HepG2 (cell line): ENCODE measurements around the gene C2orf80. TPM values are rescaled to one million over a fixed set of nuclear protein-coding genes. Genes with fewer than 3 reads are reported as not detected.

Source experiments
- KAT7 ChIP-seq: IDR thresholded peaks from 2 replicates; pipeline ENCODE4 v1.6.1; 2018; ENCODE audit warnings: borderline replicate concordance, missing compliant biosample characterization
- RARA ChIP-seq: IDR thresholded peaks from 2 replicates; pipeline ENCODE4 v1.6.1; 2016; ENCODE audit warnings: missing genetic modification reagents, missing compliant biosample characterization
- RBAK ChIP-seq: sonication (generic); formaldehyde crosslinking; IDR thresholded peaks from 2 replicates; pipeline ENCODE4 v1.5.1; 2020; ENCODE audit warnings: mild to moderate bottlenecking, missing genetic modification reagents
- SIX1 ChIP-seq: sonication (generic); formaldehyde crosslinking; IDR thresholded peaks from 2 replicates; pipeline ENCODE4 v1.4.0; 2020; ENCODE audit warnings: missing genetic modification reagents, borderline replicate concordance
- SMARCE1 ChIP-seq: fragments of 450-650 bp; IDR thresholded peaks from 2 replicates; pipeline ENCODE4 v1.6.1; 2017; ENCODE audit warnings: borderline replicate concordance
- TCF7 ChIP-seq: sonication (generic); IDR thresholded peaks from 2 replicates; pipeline ENCODE4 v1.6.1; 2016; ENCODE audit warnings: antibody characterized with exemption, low read depth
- ZNF121 ChIP-seq: sonication (generic); formaldehyde crosslinking; IDR thresholded peaks from 2 replicates; pipeline ENCODE4 v1.5.0; 2020; ENCODE audit warnings: mild to moderate bottlenecking, missing genetic modification reagents
- ZNF326 ChIP-seq: sonication (generic); formaldehyde crosslinking; IDR thresholded peaks from 2 replicates; pipeline ENCODE4 v1.4.0; 2020; ENCODE audit warnings: missing genetic modification reagents, borderline replicate concordance
- ZNF446 ChIP-seq: sonication (generic); formaldehyde crosslinking; IDR thresholded peaks from 2 replicates; pipeline ENCODE4 v1.5.0; 2020; ENCODE audit warnings: mild to moderate bottlenecking, missing genetic modification reagents
- ZNF552 ChIP-seq: sonication (generic); formaldehyde crosslinking; IDR thresholded peaks from 2 replicates; pipeline ENCODE4 v1.9.0; 2022; ENCODE audit warnings: missing genetic modification reagents, mild to moderate bottlenecking, borderline replicate concordance
- ZNF737 ChIP-seq: sonication (generic); formaldehyde crosslinking; IDR thresholded peaks from 2 replicates; pipeline ENCODE4 v1.5.0; 2020; ENCODE audit warnings: missing genetic modification reagents, mild to moderate bottlenecking, borderline replicate concordance
- ZSCAN12 ChIP-seq: sonication (generic); formaldehyde crosslinking; IDR thresholded peaks from 2 replicates; pipeline ENCODE4 v1.9.0; 2021; ENCODE audit warnings: mild to moderate bottlenecking, missing genetic modification reagents
- ZZZ3 ChIP-seq: sonication (generic); formaldehyde crosslinking; IDR thresholded peaks from 2 replicates; pipeline ENCODE4 v1.4.0; 2020; ENCODE audit warnings: missing genetic modification reagents, mild to moderate bottlenecking, borderline replicate concordance
- polyA plus RNA-seq, 8 experiments: library from polyadenylated mRNA; depleted of rRNA in 3 of 8; stranded (reverse) in 7 of 8; unstranded in 1 of 8; fragments of >200 nt; fragmentation: Illumina TruSeq in 4 of 8; extraction: Trizol in 4 of 8; gene quantifications; 2 replicates each; pipeline versions ENCODE4 v1.2.1 to v1.2.3, GENCODE V29; 2011 to 2016; ENCODE audit warnings: low read depth in 4 of 8, missing spikeins in 1 of 8, mixed read lengths in 1 of 8; ENCODE audit not compliant: insufficient read depth in 1 of 8
- total RNA-seq, 5 experiments: library from RNA; depleted of rRNA; stranded (reverse); fragments of >200 nt; fragmentation: Illumina TruSeq; extraction: Trizol; gene quantifications; 2 replicates each; pipeline ENCODE4 v1.2.3, GENCODE V29; 2016; ENCODE audit warnings: low read depth in 1 of 5
- TF ChIP-seq, protein P1 (sequence below): sonication (generic); formaldehyde crosslinking; IDR thresholded peaks from 2 replicates; pipeline ENCODE4 v1.8.1; 2023; ENCODE audit warnings: mild to moderate bottlenecking, missing genetic modification reagents
- TF ChIP-seq, protein P2 (sequence below): sonication (generic); formaldehyde crosslinking; IDR thresholded peaks from 2 replicates; pipeline ENCODE4 v1.9.0; 2021; ENCODE audit warnings: missing genetic modification reagents, mild to moderate bottlenecking, borderline replicate concordance
- TF ChIP-seq, protein P3 (sequence below): sonication (generic); formaldehyde crosslinking; IDR thresholded peaks from 2 replicates; pipeline ENCODE4 v1.4.0; 2020; ENCODE audit warnings: mild to moderate bottlenecking, missing genetic modification reagents, borderline replicate concordance
- TF ChIP-seq, protein P4 (sequence below): sonication (generic); formaldehyde crosslinking; conservative IDR thresholded peaks from 2 replicates; pipeline ENCODE4 v1.4.0; 2020; ENCODE audit warnings: mild to moderate bottlenecking, missing genetic modification reagents, moderate library complexity

The C2orf80 gene
- total and polyA plus RNA-seq, 2 of the 13 experiments (the other 11 are each of a cell fraction or from before 2014, with no cell fraction given) = not detected

DNA sequence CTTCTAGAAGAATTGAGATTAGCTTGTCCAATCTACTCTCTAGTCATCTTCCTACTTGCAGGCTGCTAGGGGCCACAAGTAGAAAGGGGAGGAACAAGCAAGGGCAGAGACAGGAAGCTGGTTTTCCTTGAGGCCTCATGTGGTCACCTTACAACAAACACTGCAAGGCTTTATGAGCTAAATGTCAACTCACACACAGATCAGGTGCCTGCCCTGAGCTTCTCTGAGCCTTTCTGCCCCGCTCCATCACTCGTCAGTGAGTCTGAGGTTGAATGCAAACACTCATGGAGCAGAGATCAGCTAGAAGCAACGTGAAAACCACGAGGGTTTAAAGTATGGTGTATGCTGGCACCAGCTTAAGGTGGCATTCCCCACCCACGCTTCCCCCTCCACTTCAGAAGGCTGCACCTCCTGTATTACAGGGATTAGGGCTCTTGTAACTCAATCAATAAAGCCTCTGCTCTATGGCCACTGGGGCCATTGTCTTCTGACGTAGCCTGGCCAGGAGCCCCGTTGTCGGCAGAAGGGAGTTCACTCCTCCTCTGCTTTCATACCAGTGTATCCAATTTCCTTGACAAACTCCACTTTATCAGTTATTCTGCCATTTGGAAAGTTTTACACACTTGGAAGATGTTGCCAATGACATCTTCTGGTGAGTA, 54.8 kb downstream of the C2orf80 start (continued):
- peak; percentile 51; the same call in 1 of the 2 replicates for TF ChIP-seq ZNF121 (CRISPR knock-in tag)
- TF ChIP-seq, protein P1, sequence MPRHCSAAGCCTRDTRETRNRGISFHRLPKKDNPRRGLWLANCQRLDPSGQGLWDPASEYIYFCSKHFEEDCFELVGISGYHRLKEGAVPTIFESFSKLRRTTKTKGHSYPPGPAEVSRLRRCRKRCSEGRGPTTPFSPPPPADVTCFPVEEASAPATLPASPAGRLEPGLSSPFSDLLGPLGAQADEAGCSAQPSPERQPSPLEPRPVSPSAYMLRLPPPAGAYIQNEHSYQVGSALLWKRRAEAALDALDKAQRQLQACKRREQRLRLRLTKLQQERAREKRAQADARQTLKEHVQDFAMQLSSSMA (CRISPR knock-in tag) = no peak
- TF ChIP-seq, protein P2, sequence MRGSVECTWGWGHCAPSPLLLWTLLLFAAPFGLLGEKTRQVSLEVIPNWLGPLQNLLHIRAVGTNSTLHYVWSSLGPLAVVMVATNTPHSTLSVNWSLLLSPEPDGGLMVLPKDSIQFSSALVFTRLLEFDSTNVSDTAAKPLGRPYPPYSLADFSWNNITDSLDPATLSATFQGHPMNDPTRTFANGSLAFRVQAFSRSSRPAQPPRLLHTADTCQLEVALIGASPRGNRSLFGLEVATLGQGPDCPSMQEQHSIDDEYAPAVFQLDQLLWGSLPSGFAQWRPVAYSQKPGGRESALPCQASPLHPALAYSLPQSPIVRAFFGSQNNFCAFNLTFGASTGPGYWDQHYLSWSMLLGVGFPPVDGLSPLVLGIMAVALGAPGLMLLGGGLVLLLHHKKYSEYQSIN = no peak
- no peak for TF ChIP-seq ZNF446
- 0 out of 2 replicates have a peak, but pooled peaks have one; percentile 19 for TF ChIP-seq RBAK
- no peak for TF ChIP-seq KAT7 (CRISPR knock-in tag)
- TF ChIP-seq, protein P3, sequence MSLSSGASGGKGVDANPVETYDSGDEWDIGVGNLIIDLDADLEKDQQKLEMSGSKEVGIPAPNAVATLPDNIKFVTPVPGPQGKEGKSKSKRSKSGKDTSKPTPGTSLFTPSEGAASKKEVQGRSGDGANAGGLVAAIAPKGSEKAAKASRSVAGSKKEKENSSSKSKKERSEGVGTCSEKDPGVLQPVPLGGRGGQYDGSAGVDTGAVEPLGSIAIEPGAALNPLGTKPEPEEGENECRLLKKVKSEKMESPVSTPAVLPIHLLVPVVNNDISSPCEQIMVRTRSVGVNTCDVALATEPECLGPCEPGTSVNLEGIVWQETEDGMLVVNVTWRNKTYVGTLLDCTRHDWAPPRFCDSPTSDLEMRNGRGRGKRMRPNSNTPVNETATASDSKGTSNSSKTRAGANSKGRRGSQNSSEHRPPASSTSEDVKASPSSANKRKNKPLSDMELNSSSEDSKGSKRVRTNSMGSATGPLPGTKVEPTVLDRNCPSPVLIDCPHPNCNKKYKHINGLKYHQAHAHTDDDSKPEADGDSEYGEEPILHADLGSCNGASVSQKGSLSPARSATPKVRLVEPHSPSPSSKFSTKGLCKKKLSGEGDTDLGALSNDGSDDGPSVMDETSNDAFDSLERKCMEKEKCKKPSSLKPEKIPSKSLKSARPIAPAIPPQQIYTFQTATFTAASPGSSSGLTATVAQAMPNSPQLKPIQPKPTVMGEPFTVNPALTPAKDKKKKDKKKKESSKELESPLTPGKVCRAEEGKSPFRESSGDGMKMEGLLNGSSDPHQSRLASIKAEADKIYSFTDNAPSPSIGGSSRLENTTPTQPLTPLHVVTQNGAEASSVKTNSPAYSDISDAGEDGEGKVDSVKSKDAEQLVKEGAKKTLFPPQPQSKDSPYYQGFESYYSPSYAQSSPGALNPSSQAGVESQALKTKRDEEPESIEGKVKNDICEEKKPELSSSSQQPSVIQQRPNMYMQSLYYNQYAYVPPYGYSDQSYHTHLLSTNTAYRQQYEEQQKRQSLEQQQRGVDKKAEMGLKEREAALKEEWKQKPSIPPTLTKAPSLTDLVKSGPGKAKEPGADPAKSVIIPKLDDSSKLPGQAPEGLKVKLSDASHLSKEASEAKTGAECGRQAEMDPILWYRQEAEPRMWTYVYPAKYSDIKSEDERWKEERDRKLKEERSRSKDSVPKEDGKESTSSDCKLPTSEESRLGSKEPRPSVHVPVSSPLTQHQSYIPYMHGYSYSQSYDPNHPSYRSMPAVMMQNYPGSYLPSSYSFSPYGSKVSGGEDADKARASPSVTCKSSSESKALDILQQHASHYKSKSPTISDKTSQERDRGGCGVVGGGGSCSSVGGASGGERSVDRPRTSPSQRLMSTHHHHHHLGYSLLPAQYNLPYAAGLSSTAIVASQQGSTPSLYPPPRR (CRISPR knock-in tag) = no peak
- no peak for TF ChIP-seq SMARCE1
- TF ChIP-seq ZZZ3 (CRISPR knock-in tag) = no peak
- TF ChIP-seq SIX1 (CRISPR knock-in tag) = no peak
- peak; percentile 70; the same call in 1 of the 2 replicates for TF ChIP-seq ZNF552 (CRISPR knock-in tag)
- TF ChIP-seq, protein P4, sequence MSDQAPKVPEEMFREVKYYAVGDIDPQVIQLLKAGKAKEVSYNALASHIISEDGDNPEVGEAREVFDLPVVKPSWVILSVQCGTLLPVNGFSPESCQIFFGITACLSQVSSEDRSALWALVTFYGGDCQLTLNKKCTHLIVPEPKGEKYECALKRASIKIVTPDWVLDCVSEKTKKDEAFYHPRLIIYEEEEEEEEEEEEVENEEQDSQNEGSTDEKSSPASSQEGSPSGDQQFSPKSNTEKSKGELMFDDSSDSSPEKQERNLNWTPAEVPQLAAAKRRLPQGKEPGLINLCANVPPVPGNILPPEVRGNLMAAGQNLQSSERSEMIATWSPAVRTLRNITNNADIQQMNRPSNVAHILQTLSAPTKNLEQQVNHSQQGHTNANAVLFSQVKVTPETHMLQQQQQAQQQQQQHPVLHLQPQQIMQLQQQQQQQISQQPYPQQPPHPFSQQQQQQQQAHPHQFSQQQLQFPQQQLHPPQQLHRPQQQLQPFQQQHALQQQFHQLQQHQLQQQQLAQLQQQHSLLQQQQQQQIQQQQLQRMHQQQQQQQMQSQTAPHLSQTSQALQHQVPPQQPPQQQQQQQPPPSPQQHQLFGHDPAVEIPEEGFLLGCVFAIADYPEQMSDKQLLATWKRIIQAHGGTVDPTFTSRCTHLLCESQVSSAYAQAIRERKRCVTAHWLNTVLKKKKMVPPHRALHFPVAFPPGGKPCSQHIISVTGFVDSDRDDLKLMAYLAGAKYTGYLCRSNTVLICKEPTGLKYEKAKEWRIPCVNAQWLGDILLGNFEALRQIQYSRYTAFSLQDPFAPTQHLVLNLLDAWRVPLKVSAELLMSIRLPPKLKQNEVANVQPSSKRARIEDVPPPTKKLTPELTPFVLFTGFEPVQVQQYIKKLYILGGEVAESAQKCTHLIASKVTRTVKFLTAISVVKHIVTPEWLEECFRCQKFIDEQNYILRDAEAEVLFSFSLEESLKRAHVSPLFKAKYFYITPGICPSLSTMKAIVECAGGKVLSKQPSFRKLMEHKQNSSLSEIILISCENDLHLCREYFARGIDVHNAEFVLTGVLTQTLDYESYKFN (CRISPR knock-in tag) = no peak; the same call in 1 of the 2 replicates
- 0 out of 2 replicates have a peak, but pooled peaks have one; percentile 21 for TF ChIP-seq RARA (CRISPR knock-in tag)
- no peak for TF ChIP-seq ZSCAN12
- TF ChIP-seq ZNF326 = no peak
- TF ChIP-seq ZNF737 = no peak
- no peak for TF ChIP-seq TCF7
